A172 (cell line): ENCODE results near the gene HEPHL1. TPM values are rescaled to one million over a fixed set of nuclear protein-coding genes. Genes with fewer than 3 reads are reported as not detected.
"Not testable (repeated sequence)": the region's sequence is repeated elsewhere in the genome, so short reads cannot be mapped to it uniquely, and the experiment has no call there.

Source experiments
- DNase-seq: peaks from one replicate; pipeline ENCODE4 v3.0.0-alpha.2; 2015; ENCODE audit warnings: low spot score
- total RNA-seq: library from RNA; depleted of rRNA; stranded (reverse); fragments of >200 nt; shearing (Covaris generic); gene quantifications from 2 replicates; pipeline ENCODE4 v1.2.3, GENCODE V29; 2014; rRNA removed

Gene HEPHL1
- total RNA-seq, 1 experiment from 2014 or later = not detected

- DNase-seq = peak; percentile 79
These were observed 130.9 kb downstream of the HEPHL1 start for GRCh38 chr11:94151903-94152677.

DNA sequence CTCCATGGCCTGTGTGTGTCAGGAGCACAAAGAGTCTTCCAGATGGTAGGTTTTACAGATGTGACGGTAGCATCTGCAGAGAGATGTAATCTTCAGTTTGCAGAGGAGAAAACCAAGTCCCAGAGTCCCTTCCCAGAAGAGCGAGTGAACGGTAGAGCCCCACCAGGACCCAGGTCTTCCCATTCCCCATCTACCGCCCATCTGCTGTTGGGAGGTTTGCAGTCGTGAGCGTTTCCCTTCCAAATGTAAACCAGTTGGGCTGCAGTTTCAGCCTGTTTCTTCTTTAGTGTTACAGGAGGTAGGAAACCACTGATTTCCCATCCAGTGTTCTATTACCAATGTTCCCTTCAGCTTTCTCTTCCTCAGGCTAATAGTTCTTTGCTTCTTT, 131.5 kb downstream of the HEPHL1 start:
- no peak for DNase-seq

DNA sequence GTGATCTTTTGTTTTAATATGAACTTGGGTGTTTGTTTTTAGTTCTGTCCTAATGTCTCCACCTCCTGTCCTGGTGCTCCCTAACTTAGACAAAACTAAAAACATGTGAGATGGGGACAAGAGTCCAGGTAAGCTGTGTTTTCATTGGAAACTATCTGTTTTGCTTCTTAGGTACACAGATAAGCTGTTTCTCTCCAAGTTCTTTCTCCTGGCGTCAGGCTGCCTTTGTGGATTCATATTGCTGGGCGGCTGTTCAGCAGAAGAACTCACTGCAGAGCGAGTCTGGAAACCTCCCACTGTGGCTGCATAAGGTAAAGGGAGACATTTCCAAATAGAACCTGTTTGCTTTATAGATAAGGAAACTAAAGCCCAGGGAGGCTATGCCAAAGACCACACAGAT, 132.2 kb downstream of the HEPHL1 start:
- DNase-seq = no peak

- no peak for DNase-seq
These were observed 133.1 kb downstream of the HEPHL1 start for GRCh38 chr11:94154095-94154856.

DNA sequence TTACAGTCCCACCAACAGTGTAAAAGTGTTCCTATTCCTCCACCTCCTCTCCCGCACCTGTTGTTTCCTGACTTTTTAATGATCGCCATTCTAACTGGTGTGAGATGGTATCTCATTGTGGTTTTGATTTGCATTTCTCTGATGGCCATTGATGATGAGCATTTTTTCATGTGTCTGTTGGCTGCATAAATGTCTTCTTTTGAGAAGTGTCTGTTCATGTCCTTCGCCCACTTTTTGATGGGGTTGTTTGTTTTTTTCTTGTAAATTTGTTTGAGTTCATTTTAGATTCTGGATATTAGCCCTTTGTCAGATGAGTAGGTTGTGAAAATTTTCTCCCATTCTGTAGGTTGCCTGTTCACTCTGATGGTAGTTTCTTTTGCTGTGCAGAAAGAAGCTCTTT, 136.2 kb downstream of the HEPHL1 start:
- not testable (repeated sequence) for DNase-seq

Other genes with a start within 250 kb of the HEPHL1 start
- gene MED17, start 237.1 kb upstream of the HEPHL1 start, total RNA-seq = 12.9 and 18.6 TPM in 2 replicates
- not detected in 2 replicates for gene VSTM5, start 170.7 kb upstream of the HEPHL1 start, total RNA-seq
- gene PANX1, start 107.5 kb downstream of the HEPHL1 start, total RNA-seq = 37.9 and 40.0 TPM in 2 replicates